WTC11 (cell line): Measurements from ENCODE around the gene CHRM2. TPM values are rescaled to one million over a fixed set of nuclear protein-coding genes. Genes with fewer than 3 reads are reported as not detected.

ENCODE experiments used
- ATAC-seq: fragments of 200-7000 bp; cut with Tn5 transposase; 2 replicates; pipeline ENCODE4 v1.10.0; 2021; ENCODE audit warnings: mild to moderate bottlenecking, moderate library complexity
- CTCF ChIA-PET: fragments of 300-600 bp; sonication (Branson Sonifier 250); formaldehyde crosslinking; loops from one replicate; lab custom pipeline; 2021; ENCODE audit warnings: antibody characterized with exemption; lab: Charles Lee
- POLR2A ChIA-PET: fragments of 350-600 bp; sonication (Branson Sonifier 250); formaldehyde crosslinking; loops from one replicate; lab custom pipeline; 2021; ENCODE audit warnings: antibody characterized with exemption; lab: Charles Lee
- DNase-seq: peaks from one replicate; pipeline ENCODE4 v3.0.0; 2021; ENCODE audit warnings: low spot score
- H3K27ac Mint-ChIP-seq: 2 replicates; pipeline ENCODE4 v1.8.0; 2021; ENCODE audit warnings: mixed read lengths
- H3K27me3 Mint-ChIP-seq: 2 replicates; pipeline ENCODE4 v1.8.0; 2021; ENCODE audit warnings: low read depth, mild to moderate bottlenecking, moderate library complexity, mixed read lengths
- H3K36me3 Mint-ChIP-seq: 2 replicates; pipeline ENCODE4 v1.8.0; 2021; ENCODE audit warnings: mixed read lengths
- H3K4me1 Mint-ChIP-seq: 2 replicates; pipeline ENCODE4 v1.8.0; 2022; ENCODE audit warnings: mixed read lengths
- H3K4me3 Mint-ChIP-seq: 2 replicates; pipeline ENCODE4 v1.8.0; 2021; ENCODE audit warnings: mild to moderate bottlenecking, moderate library complexity, mixed read lengths
- H3K9me3 Mint-ChIP-seq: 2 replicates; pipeline ENCODE4 v1.8.0; 2021; ENCODE audit warnings: mixed read lengths
- CTCF ChIP-seq: fragments of 200-600 bp; IDR thresholded peaks from 2 replicates; pipeline ENCODE4 v1.8.0; 2022; ENCODE audit warnings: antibody characterized with exemption
- ELF4 ChIP-seq: sonication (generic); formaldehyde crosslinking; IDR thresholded peaks from 2 replicates; pipeline ENCODE4 v1.8.1; 2022; ENCODE audit warnings: low read depth, mild to moderate bottlenecking, moderate library complexity, missing genetic modification reagents
- GRHL2 ChIP-seq: fragments of 250-450 bp; sonication (Bioruptor Pico); IDR thresholded peaks from 2 replicates; pipeline ENCODE4 v1.8.0; 2022; ENCODE audit warnings: mild to moderate bottlenecking, moderate library complexity; ENCODE audit not compliant: insufficient replicate concordance, severe bottlenecking
- GTF2I ChIP-seq: fragments of 250-450 bp; sonication (Bioruptor Pico); conservative IDR thresholded peaks from 2 replicates; pipeline ENCODE4 v1.4.0; 2021; ENCODE audit warnings: mild to moderate bottlenecking
- JAZF1 ChIP-seq: fragments of 250-450 bp; sonication (Bioruptor Pico); IDR thresholded peaks from 2 replicates; pipeline ENCODE4 v1.9.0; 2021; ENCODE audit warnings: moderate library complexity, mild to moderate bottlenecking, inconsistent platforms
- KAT7 ChIP-seq: sonication (generic); formaldehyde crosslinking; IDR thresholded peaks from 2 replicates; pipeline ENCODE4 v1.8.1; 2023; ENCODE audit warnings: missing genetic modification reagents, mild to moderate bottlenecking, borderline replicate concordance
- NFE2L1 ChIP-seq: sonication (generic); formaldehyde crosslinking; IDR thresholded peaks from 2 replicates; pipeline ENCODE4 v1.8.1; 2023; ENCODE audit warnings: missing genetic modification reagents
- NR1H2 ChIP-seq: sonication (generic); formaldehyde crosslinking; IDR thresholded peaks from 2 replicates; pipeline ENCODE4 v1.9.0; 2021; ENCODE audit warnings: mild to moderate bottlenecking, moderate library complexity, missing genetic modification reagents
- PREB ChIP-seq: sonication (generic); formaldehyde crosslinking; IDR thresholded peaks from 2 replicates; pipeline ENCODE4 v1.8.1; 2022; ENCODE audit warnings: mild to moderate bottlenecking, missing genetic modification reagents, moderate library complexity, borderline replicate concordance
- TCF7 ChIP-seq: sonication (generic); formaldehyde crosslinking; IDR thresholded peaks from 2 replicates; pipeline ENCODE4 v1.8.0; 2022; ENCODE audit warnings: mild to moderate bottlenecking, low read depth, missing genetic modification reagents, moderate library complexity
- TP53 ChIP-seq: sonication (generic); formaldehyde crosslinking; IDR thresholded peaks from 2 replicates; pipeline ENCODE4 v1.8.1; 2023; ENCODE audit warnings: mild to moderate bottlenecking, missing genetic modification reagents
- USF1 ChIP-seq: sonication (generic); formaldehyde crosslinking; IDR thresholded peaks from 2 replicates; pipeline ENCODE4 v1.8.0; 2022; ENCODE audit warnings: mild to moderate bottlenecking, missing genetic modification reagents
- ZBTB43 ChIP-seq: sonication (generic); formaldehyde crosslinking; IDR thresholded peaks from 2 replicates; pipeline ENCODE4 v1.8.1; 2023; ENCODE audit warnings: mild to moderate bottlenecking, missing genetic modification reagents
- ZMAT4 ChIP-seq: fragments of 250-450 bp; sonication (Bioruptor Pico); IDR thresholded peaks from 2 replicates; pipeline ENCODE4 v1.9.0; 2021; ENCODE audit warnings: mild to moderate bottlenecking
- ZNF219 ChIP-seq: sonication (generic); formaldehyde crosslinking; IDR thresholded peaks from 2 replicates; pipeline ENCODE4 v1.8.0; 2023; ENCODE audit warnings: missing genetic modification reagents, mild to moderate bottlenecking, borderline replicate concordance
- ZNF263 ChIP-seq: sonication (generic); formaldehyde crosslinking; IDR thresholded peaks from 2 replicates; pipeline ENCODE4 v1.8.1; 2022; ENCODE audit warnings: low read depth, mild to moderate bottlenecking, moderate library complexity, missing genetic modification reagents
- ZNF416 ChIP-seq: fragments of 250-450 bp; sonication (Bioruptor Pico); IDR thresholded peaks from 2 replicates; pipeline ENCODE4 v1.9.0; 2021; ENCODE audit warnings: mild to moderate bottlenecking, inconsistent platforms
- ZNF532 ChIP-seq: fragments of 250-450 bp; sonication (Bioruptor Pico); IDR thresholded peaks from 2 replicates; pipeline ENCODE4 v1.9.0; 2021; ENCODE audit warnings: mild to moderate bottlenecking, borderline replicate concordance
- total RNA-seq: library from RNA; stranded (reverse); gene quantifications from 3 replicates; pipeline ENCODE4 v1.2.3, GENCODE V29; 2021

CHRM2 gene
- total RNA-seq, 1 experiment from 2014 or later: 0.15 TPM

- TF ChIP-seq TCF7 (CRISPR knock-in tag): no peak
- no peak for TF ChIP-seq NFE2L1 (CRISPR knock-in tag)
- TF ChIP-seq NR1H2 (CRISPR knock-in tag): no peak
- TF ChIP-seq ZNF416 (CRISPR knock-in tag): no peak
- TF ChIP-seq ZNF263 (CRISPR knock-in tag): no peak
- no peak for TF ChIP-seq CTCF
These were observed 101.3 kb downstream of the CHRM2 start (continued) for GRCh38 chr7:136969761-136970160.

- Mint-ChIP-seq H3K36me3 (no peaks in the 10 kb centered on the region), H3K9me3 (peaks cover 3% of the 10 kb centered on the region; the same call in 1 of the 2 replicates), H3K4me3 (no peak overlapping the region), H3K27ac (no peak overlapping the region)
- no peak for DNase-seq
- ChIA-PET POLR2A (no interaction called here), CTCF (no interaction called here)
- TF ChIP-seq ZNF219: no peak
- TF ChIP-seq GTF2I (CRISPR knock-in tag): no peak
- TF ChIP-seq, all 79 proteins: peak for 0
- no peaks in the 10 kb centered on the region for H3K27me3 Mint-ChIP-seq
- H3K4me1 Mint-ChIP-seq: no peaks in the 10 kb centered on the region
- no peak for ATAC-seq
These were observed 103.3 kb downstream of the CHRM2 start for GRCh38 chr7:136971776-136972175.

- CTCF ChIA-PET: no interaction called here
- Mint-ChIP-seq H3K4me3 (no peak overlapping the region), H3K27me3 (no peaks in the 10 kb centered on the region), H3K27ac (no peak overlapping the region), H3K9me3 (peaks cover 10% of the 10 kb centered on the region), H3K36me3 (no peaks in the 10 kb centered on the region), H3K4me1 (no peaks in the 10 kb centered on the region)
- POLR2A ChIA-PET: no interaction called here
- ATAC-seq (no peak; the same call in 1 of the 2 replicates), DNase-seq (no peak)
- no peak for TF ChIP-seq ZBTB43
- no peak for TF ChIP-seq ZNF532 (CRISPR knock-in tag)
- TF ChIP-seq ZNF219: no peak
- TF ChIP-seq ELF4: no peak
- no peak for TF ChIP-seq USF1
- TF ChIP-seq ZMAT4 (CRISPR knock-in tag): no peak
- no peak for TF ChIP-seq CTCF
- no peak for TF ChIP-seq PREB (CRISPR knock-in tag)
- no peak for TF ChIP-seq JAZF1 (CRISPR knock-in tag)
- TF ChIP-seq KAT7 (CRISPR knock-in tag): no peak
- TF ChIP-seq GRHL2 (CRISPR knock-in tag): no peak
- no peak for TF ChIP-seq TP53
These were observed 108.2 kb downstream of the CHRM2 start for GRCh38 chr7:136976504-136977251.
